ENCODE measurements around the gene SBNO2. TPM values are rescaled to one million over a fixed set of nuclear protein-coding genes. Genes with fewer than 3 reads are reported as not detected.
"Not testable (repeated sequence)": the region's sequence is repeated elsewhere in the genome, so short reads cannot be mapped to it uniquely, and the experiment has no call there.

Gene SBNO2
- total RNA-seq, 1 donor from 2014 or later, result 61.6 TPM

DNA sequence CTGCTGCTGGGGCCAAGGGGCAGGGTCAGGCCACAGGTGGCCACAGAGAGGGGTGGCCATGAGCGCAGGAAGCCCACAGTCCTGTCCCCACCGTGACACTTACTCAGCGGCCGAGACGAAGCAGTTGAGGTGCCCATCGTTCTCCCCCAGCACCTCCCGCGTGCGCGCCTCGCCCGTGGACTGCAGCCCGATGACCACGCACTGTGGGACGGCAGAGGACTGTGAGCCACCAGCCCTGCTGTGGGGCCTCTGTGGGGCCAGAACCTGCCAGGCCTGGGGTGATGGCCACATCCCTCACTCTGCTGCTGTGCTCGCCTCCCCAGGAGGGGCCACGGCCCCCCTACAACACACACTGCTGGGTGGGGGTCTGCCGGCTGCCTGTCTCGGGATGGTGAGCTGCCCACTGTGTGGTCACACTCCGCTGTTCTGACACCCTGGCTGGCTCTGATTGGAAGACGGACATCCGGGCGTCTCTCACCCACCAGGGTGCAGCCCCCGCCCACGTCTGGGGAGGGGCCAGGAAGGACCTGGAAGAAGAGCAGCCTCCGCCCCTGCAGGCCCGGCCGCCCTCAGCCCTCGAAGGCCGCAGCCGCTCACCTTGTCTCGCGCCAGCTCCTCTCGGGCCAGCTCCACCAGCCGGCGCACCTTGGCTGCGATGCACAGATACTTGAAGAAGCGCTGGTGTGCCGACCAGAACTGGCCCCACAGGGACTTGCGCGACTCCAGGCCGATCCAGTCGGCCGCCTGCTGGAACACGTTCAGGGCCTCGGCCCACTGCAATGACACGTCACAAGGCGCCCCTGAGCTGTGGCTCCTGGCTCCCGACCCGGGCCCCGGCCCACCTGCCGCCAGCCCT is 57.1 kb downstream of the SBNO2 start:
- Mint-ChIP-seq H3K27ac (ENCODE audit: unreplicated experiment) (no peak overlapping the region), H3K9me3 (ENCODE audit: unreplicated experiment) (no peaks in the 10 kb centered on the region), H3K4me3 (ENCODE audit: unreplicated experiment) (no peak overlapping the region), H3K27me3 (ENCODE audit: unreplicated experiment) (no peaks in the 10 kb centered on the region), H3K36me3 (ENCODE audit: unreplicated experiment) (peaks cover 19% of the 10 kb centered on the region), H3K4me1 (ENCODE audit: unreplicated experiment) (peaks cover 9% of the 10 kb centered on the region)
- TF ChIP-seq, protein P1, sequence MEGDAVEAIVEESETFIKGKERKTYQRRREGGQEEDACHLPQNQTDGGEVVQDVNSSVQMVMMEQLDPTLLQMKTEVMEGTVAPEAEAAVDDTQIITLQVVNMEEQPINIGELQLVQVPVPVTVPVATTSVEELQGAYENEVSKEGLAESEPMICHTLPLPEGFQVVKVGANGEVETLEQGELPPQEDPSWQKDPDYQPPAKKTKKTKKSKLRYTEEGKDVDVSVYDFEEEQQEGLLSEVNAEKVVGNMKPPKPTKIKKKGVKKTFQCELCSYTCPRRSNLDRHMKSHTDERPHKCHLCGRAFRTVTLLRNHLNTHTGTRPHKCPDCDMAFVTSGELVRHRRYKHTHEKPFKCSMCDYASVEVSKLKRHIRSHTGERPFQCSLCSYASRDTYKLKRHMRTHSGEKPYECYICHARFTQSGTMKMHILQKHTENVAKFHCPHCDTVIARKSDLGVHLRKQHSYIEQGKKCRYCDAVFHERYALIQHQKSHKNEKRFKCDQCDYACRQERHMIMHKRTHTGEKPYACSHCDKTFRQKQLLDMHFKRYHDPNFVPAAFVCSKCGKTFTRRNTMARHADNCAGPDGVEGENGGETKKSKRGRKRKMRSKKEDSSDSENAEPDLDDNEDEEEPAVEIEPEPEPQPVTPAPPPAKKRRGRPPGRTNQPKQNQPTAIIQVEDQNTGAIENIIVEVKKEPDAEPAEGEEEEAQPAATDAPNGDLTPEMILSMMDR (IDR thresholded peaks at IDR 0.05), result no peak
- DNase-seq (ENCODE audit: extremely low spot score, unreplicated experiment), result no peak

DNA sequence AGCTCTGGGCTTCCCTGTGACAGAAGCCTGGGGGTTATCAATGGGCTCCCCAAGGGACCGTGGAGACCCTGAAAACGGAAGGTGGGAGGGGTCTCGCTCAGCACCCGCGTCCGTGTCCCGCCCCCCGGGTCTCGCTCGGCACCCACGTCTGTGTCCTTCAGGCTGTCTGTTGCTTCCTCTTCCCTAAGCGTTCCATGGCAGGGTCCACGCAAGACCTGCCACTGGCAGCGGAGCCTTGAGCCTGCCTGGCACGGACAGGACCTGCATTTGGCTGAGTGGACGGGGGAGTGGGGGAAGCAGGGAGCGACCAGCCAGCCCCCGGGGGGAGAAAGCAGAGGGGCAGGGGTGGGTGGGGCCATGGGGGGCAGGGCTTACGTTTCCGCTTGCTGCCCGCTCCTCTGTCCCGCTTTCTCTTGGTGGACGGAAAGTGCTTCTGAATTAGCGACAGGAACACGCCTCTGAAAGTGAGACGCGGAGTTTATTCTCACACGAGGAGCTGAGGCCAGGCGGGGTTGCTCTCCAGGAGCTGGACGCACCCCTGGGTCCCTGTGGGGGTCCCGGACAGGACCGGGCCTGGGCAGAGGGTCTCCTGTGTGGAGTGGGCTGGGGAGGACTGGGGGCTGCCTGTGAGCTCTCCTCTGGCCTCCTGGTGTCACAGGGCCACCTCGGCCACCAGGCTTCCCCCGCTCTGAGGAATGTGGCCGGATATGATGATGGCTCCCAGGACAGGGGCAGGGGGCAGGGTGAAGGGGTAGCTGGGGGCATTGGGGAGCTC is 58.2 kb downstream of the SBNO2 start:
- no peak for DNase-seq (ENCODE audit: extremely low spot score, unreplicated experiment)
- Mint-ChIP-seq H3K27ac (ENCODE audit: unreplicated experiment) (no peak overlapping the region), H3K4me3 (ENCODE audit: unreplicated experiment) (no peak overlapping the region), H3K36me3 (ENCODE audit: unreplicated experiment) (peaks cover 13% of the 10 kb centered on the region), H3K27me3 (ENCODE audit: unreplicated experiment) (no peaks in the 10 kb centered on the region), H3K9me3 (ENCODE audit: unreplicated experiment) (no peaks in the 10 kb centered on the region), H3K4me1 (ENCODE audit: unreplicated experiment) (peaks cover 9% of the 10 kb centered on the region)
- TF ChIP-seq, protein P1 (IDR thresholded peaks at IDR 0.05), result no peak

DNA sequence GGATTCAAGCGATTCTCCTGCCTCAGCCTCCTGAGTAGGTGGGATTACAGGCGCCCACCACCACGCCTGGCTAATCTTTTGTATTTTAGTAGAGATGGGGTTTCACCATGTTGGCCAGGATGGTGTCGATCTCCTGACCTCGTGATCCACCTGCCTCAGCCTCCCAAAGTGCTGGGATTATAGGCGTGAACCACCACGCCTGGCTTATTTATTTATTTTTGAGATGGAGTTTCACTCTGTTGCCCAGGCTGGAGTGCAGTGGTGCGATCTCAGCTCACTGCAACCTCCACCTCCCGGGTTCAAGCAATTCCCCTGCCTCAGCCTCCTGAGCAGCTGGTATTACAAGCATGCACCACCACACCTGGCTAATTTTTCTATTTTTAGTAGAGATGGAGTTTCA is 59.3 kb downstream of the SBNO2 start:
- H3K36me3 Mint-ChIP-seq (ENCODE audit: unreplicated experiment), result peaks cover 11% of the 10 kb centered on the region
- not testable (repeated sequence) for H3K27me3 Mint-ChIP-seq (ENCODE audit: unreplicated experiment)

DNA sequence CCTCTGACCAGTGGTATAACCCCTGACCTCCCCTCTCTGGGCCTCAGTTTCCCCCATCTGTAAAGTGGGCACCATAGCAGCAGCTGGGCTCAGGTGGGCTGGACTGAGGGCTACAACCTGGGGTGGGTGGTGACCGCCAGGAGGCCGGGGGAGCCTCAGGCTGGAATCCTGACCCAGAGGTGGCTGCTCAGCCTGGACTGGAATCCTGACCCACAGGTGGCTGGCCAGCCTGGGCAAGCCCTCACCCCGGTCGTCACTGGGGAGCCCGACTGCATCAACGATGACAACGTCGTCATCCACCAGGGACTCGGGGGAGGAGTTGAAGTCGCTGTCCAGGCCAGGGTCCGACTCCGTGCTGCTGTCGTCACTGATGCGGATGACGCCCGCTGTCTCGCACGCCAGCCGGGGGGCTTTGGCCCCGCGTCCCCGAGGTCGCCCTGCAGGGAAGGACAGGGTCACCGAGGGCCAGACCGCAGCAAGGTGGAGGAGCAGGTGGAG is 60.0 kb downstream of the SBNO2 start:
- TF ChIP-seq, protein P1 (IDR thresholded peaks at IDR 0.05), result no peak
- peaks cover 11% of the 10 kb centered on the region for H3K36me3 Mint-ChIP-seq (ENCODE audit: unreplicated experiment)
- no peaks in the 10 kb centered on the region for H3K9me3 Mint-ChIP-seq (ENCODE audit: unreplicated experiment)
- H3K27me3 Mint-ChIP-seq (ENCODE audit: unreplicated experiment), result no peaks in the 10 kb centered on the region
- H3K4me3 Mint-ChIP-seq (ENCODE audit: unreplicated experiment), result no peak overlapping the region
- DNase-seq (ENCODE audit: extremely low spot score, unreplicated experiment), result no peak
- peaks cover 9% of the 10 kb centered on the region for H3K4me1 Mint-ChIP-seq (ENCODE audit: unreplicated experiment)
- H3K27ac Mint-ChIP-seq (ENCODE audit: unreplicated experiment), result peak overlapping the region; percentile 23

More for the DNA sequence above, 59.3 kb downstream of the SBNO2 start:
- H3K27ac Mint-ChIP-seq (ENCODE audit: unreplicated experiment); DNase-seq (ENCODE audit: extremely low spot score, unreplicated experiment); H3K9me3 Mint-ChIP-seq (ENCODE audit: unreplicated experiment); H3K4me1 Mint-ChIP-seq (ENCODE audit: unreplicated experiment); H3K4me3 Mint-ChIP-seq (ENCODE audit: unreplicated experiment): not testable (repeated sequence)

DNA sequence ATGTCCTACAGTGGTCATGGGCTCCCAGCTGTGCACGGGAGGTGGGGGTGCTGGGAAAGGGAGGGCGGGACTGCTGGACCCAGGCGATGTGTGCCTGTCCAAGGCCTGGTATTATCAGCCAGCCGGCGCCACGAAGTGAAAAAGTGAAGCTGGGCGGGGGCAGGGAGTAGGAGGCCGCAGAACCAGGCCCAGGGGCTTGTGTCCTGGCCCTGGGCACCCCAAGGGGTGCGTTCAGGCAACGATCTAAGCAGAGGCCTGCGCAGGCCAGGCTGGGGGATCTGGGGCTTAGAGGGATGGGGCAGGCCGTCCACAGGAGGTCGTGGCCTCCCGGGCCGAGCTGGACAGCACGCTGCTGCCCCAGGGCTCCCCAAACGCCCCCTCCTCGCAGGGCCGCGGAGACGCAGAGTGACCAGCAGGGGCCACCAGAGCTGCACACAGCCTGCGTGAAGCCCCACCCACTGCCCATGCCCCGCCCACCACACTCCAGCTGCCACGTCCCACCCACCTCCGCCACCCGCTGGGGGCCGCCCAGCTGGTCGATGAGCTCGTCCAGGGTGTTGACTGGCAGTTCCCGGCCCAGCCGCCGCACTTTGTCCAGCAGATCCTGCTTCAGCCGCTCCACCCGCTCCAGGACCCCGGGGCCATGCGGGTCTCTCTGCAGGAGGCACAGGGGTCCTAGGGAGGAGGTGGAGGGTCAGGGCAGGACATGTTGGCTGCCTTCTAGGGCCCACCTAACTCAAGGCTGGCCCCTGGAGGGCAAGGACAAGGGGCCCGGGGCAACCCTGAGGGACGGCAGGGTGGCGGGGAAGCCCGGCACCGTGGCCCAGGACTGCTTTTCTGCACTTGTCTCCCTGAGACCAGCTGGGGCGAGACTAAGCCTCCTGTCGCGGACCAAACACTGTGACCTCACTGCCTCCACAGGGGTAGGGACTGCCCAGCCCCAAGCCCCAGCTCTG is 60.8 kb downstream of the SBNO2 start:
- peak; percentile 99 for DNase-seq (ENCODE audit: extremely low spot score, unreplicated experiment)
- Mint-ChIP-seq H3K9me3 (ENCODE audit: unreplicated experiment) (no peaks in the 10 kb centered on the region), H3K36me3 (ENCODE audit: unreplicated experiment) (peaks cover 4% of the 10 kb centered on the region), H3K4me1 (ENCODE audit: unreplicated experiment) (peaks cover 9% of the 10 kb centered on the region), H3K27ac (ENCODE audit: unreplicated experiment) (peak overlapping the region; percentile 23), H3K27me3 (ENCODE audit: unreplicated experiment) (no peaks in the 10 kb centered on the region), H3K4me3 (ENCODE audit: unreplicated experiment) (no peak overlapping the region)
- TF ChIP-seq, protein P1 (IDR thresholded peaks at IDR 0.05), result no peak

Measured in osteocyte (in vitro differentiated cells).